HG03097 (cell line): Measurements from ENCODE around the gene PER1.

Experiments used
- ATAC-seq: cut with Tn5 transposase; IDR thresholded peaks from one replicate; pipeline ENCODE4 v1.9.1; 2021; ENCODE audit not compliant: unreplicated experiment, low FRiP score

Gene PER1

DNA sequence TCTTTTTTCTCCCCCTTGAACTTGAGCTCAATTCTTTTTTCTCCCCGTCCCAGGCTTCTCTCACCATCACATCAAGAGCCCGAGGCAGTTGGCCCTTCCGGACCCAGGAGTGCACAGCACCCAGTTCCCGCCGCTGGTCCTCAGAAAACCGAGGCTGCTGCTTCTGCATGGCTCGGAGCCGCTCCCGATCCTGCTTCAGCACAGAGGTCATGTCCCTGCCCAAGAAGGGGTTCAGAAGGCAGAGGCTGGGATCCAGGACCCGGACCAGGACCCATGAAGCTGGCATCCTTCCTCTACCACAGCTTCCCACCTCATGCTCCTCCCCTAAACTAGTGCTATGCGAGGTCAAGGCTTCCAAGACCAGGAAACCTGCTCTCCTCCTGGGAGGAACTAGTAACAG, 10.5 kb downstream of the PER1 start:
- ATAC-seq, result no peak

DNA sequence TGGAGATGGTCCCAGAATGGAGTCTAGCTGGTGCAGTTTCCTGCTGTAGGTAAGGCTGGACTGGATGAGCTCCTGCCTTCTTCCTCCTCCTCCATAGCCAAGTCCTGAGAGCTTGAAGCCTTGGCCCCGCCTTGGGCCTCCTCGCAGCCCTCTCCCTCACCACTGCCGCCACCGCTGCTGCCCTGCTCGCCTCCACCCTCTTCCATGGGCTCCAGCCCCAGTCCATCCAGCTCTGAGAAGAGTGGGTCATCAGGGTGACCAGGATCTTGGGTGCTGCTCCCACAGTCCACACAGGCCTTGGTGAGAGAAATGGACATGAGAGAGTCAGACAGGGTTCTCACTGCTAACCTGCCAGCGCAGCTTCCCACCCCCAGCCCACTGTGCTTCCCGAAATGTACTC, 11.2 kb downstream of the PER1 start:
- no peak for ATAC-seq

GRCh38 chr17:8140065-8141029, 11.9 kb downstream of the PER1 start:
- ATAC-seq, result no peak

- peak; percentile 81 for ATAC-seq
These were observed 13.4 kb downstream of the PER1 start for GRCh38 chr17:8138672-8139371.

- no peak for ATAC-seq
These were observed 13.9 kb downstream of the PER1 start for GRCh38 chr17:8138374-8138671.

- peak; percentile 2 for ATAC-seq
These were observed 14.4 kb downstream of the PER1 start for GRCh38 chr17:8137645-8138373.

GRCh38 chr17:8133941-8134340, 18.3 kb downstream of the PER1 start:
- no peak for ATAC-seq

DNA sequence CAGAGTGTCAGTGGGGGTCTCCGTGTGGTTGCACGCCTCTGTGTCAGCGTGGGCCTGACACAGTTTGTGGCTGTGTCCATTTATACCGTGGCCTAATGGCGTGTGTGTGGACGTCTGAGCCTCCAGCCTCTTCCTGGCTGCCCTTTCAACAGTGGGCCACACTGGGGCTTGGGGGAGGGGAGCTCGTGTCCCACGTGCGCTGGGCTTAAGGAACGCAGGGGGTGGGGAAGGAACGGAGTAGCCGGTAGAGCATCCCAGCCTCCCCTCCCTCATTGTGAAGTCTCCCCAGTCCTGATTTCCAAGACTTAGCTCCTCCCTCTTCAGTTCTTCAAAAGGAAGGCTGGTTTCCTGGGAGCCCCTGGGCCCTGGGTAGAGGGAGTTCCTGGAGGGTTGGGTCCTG, 18.8 kb downstream of the PER1 start:
- no peak for ATAC-seq

DNA sequence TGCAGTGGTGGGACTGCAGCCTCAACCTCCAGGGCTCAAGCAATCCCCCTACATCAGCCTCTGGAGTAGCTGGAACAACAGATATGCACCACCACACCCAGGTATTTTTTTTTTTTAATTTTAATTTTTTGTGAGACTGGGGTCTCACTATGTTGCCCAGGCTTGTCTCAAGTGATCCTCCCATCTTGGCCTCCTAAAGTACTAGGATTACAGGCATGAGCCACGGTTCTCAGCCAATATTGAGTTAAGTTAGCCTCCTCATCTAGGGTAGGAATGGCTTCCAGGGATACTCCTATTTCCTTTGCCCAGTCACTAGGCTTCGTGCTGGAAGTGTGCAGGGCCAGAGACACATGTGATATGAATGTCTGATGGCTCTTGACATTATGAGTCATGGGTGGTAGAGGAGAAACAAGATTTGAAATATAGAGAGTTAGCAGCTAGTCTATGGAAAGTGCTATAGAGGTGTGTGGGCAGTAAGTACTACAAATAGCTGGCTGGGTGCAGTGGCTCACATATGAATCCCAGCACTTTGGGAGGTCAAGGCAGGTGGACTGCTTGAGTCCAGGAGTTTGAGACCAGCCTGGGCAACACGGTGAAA, 20.3 kb downstream of the PER1 start:
- ATAC-seq, result no peak

GRCh38 chr17:8128125-8128784, 23.9 kb downstream of the PER1 start:
- no peak for ATAC-seq

- ATAC-seq, result no peak
These were observed 25.6 kb downstream of the PER1 start for GRCh38 chr17:8126491-8127066.

GRCh38 chr17:8125947-8126490, 26.2 kb downstream of the PER1 start:
- ATAC-seq, result no peak

- ATAC-seq, result no peak
These were observed 26.9 kb downstream of the PER1 start for GRCh38 chr17:8125154-8125946.

- no peak for ATAC-seq
These were observed 27.7 kb downstream of the PER1 start for GRCh38 chr17:8124350-8125153.

GRCh38 chr17:8123695-8124349, 28.4 kb downstream of the PER1 start, which contains the start of gene HES7:
Gene HES7, minus strand, starts transcription at chr17:8124106. Its CDS starts 22 bp downstream, at chr17:8124084.
- no peak for ATAC-seq

- no peak for ATAC-seq
These were observed 29.1 kb downstream of the PER1 start for GRCh38 chr17:8122924-8123694.

DNA sequence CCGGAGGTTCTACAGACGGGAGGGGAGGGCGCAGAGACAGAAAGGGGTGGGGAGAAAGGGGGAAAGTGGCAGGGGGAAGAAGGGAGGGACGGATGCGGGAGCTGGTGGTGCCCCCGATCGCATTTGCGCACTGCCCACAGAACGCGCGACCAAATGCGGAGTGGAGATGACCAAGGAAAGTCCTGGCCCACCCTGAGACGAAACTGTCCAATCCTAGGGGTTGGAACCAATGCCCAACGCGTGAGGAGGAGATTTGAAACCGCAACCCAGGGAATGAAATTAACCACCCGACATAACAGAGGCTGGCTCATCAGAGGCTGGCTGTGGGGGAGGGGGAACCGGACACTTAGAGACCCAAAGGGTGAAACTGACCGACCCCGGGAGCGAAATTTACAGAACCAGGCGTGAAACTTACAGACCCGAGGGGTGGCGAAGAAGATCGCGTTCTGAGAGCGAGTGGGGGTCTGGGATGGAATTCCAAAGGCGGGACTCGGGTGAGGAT, 29.7 kb downstream of the PER1 start:
- no peak for ATAC-seq
